WTC11 (cell line): ENCODE measurements around the gene NQO2. TPM values are rescaled to one million over a fixed set of nuclear protein-coding genes. Genes with fewer than 3 reads are reported as not detected.

Source experiments
- ATAC-seq: fragments of 200-7000 bp; cut with Tn5 transposase; 2 replicates; pipeline ENCODE4 v1.10.0; 2021; ENCODE audit warnings: mild to moderate bottlenecking, moderate library complexity
- CTCF ChIA-PET: fragments of 300-600 bp; sonication (Branson Sonifier 250); formaldehyde crosslinking; loops from one replicate; lab custom pipeline; 2021; ENCODE audit warnings: antibody characterized with exemption; lab: Charles Lee
- POLR2A ChIA-PET: fragments of 350-600 bp; sonication (Branson Sonifier 250); formaldehyde crosslinking; loops from one replicate; lab custom pipeline; 2021; ENCODE audit warnings: antibody characterized with exemption; lab: Charles Lee
- DNase-seq: peaks from one replicate; pipeline ENCODE4 v3.0.0; 2021; ENCODE audit warnings: low spot score
- H3K27ac Mint-ChIP-seq: 2 replicates; pipeline ENCODE4 v1.8.0; 2021; ENCODE audit warnings: mixed read lengths
- H3K27me3 Mint-ChIP-seq: 2 replicates; pipeline ENCODE4 v1.8.0; 2021; ENCODE audit warnings: low read depth, mild to moderate bottlenecking, moderate library complexity, mixed read lengths
- H3K36me3 Mint-ChIP-seq: 2 replicates; pipeline ENCODE4 v1.8.0; 2021; ENCODE audit warnings: mixed read lengths
- H3K4me1 Mint-ChIP-seq: 2 replicates; pipeline ENCODE4 v1.8.0; 2022; ENCODE audit warnings: mixed read lengths
- H3K4me3 Mint-ChIP-seq: 2 replicates; pipeline ENCODE4 v1.8.0; 2021; ENCODE audit warnings: mild to moderate bottlenecking, moderate library complexity, mixed read lengths
- H3K9me3 Mint-ChIP-seq: 2 replicates; pipeline ENCODE4 v1.8.0; 2021; ENCODE audit warnings: mixed read lengths
- ATF6 ChIP-seq: sonication (generic); formaldehyde crosslinking; IDR thresholded peaks from 2 replicates; pipeline ENCODE4 v1.8.1; 2023; ENCODE audit warnings: mild to moderate bottlenecking, missing genetic modification reagents
- FOXK1 ChIP-seq: sonication (generic); formaldehyde crosslinking; IDR thresholded peaks from 2 replicates; pipeline ENCODE4 v1.8.0; 2022; ENCODE audit warnings: mild to moderate bottlenecking, moderate library complexity, missing genetic modification reagents
- IRF1 ChIP-seq: sonication (generic); formaldehyde crosslinking; IDR thresholded peaks from 2 replicates; pipeline ENCODE4 v1.8.0; 2023; ENCODE audit warnings: missing genetic modification reagents
- JUN ChIP-seq: sonication (generic); formaldehyde crosslinking; IDR thresholded peaks from 2 replicates; pipeline ENCODE4 v1.8.0; 2023; ENCODE audit warnings: mild to moderate bottlenecking, missing genetic modification reagents
- MYBL2 ChIP-seq: sonication (generic); formaldehyde crosslinking; IDR thresholded peaks from 2 replicates; pipeline ENCODE4 v1.8.1; 2023; ENCODE audit warnings: mild to moderate bottlenecking, moderate library complexity, missing genetic modification reagents
- SMAD4 ChIP-seq: sonication (generic); formaldehyde crosslinking; IDR thresholded peaks from 2 replicates; pipeline ENCODE4 v1.8.0; 2022; ENCODE audit warnings: mild to moderate bottlenecking, missing genetic modification reagents
- ZBTB21 ChIP-seq: sonication (generic); formaldehyde crosslinking; IDR thresholded peaks from 2 replicates; pipeline ENCODE4 v1.8.1; 2023; ENCODE audit warnings: mild to moderate bottlenecking, missing genetic modification reagents, borderline replicate concordance
- ZNF423 ChIP-seq: fragments of 250-450 bp; sonication (Bioruptor Pico); IDR thresholded peaks from 2 replicates; pipeline ENCODE4 v2.1.2; 2022; ENCODE audit warnings: mild to moderate bottlenecking, moderate library complexity
- ZSCAN18 ChIP-seq: fragments of 250-450 bp; sonication (Bioruptor Pico); IDR thresholded peaks from 2 replicates; pipeline ENCODE4 v2.1.2; 2022; ENCODE audit warnings: mild to moderate bottlenecking, moderate library complexity
- total RNA-seq: library from RNA; stranded (reverse); gene quantifications from 3 replicates; pipeline ENCODE4 v1.2.3, GENCODE V29; 2021
- TF ChIP-seq, protein P1 (sequence below): fragments of 250-450 bp; sonication (Bioruptor Pico); IDR thresholded peaks from 2 replicates; pipeline ENCODE4 v1.9.0; 2021; ENCODE audit warnings: moderate library complexity, mild to moderate bottlenecking, inconsistent platforms, borderline replicate concordance
- TF ChIP-seq, protein P2 (sequence below): fragments of 250-450 bp; sonication (Bioruptor Pico); IDR thresholded peaks from 2 replicates; pipeline ENCODE4 v1.9.0; 2021; ENCODE audit warnings: mild to moderate bottlenecking
- TF ChIP-seq, protein P3 (sequence below): sonication (generic); formaldehyde crosslinking; IDR thresholded peaks from 2 replicates; pipeline ENCODE4 v1.8.0; 2022; ENCODE audit warnings: missing genetic modification reagents

The NQO2 gene
- total RNA-seq, 1 experiment from 2014 or later = 119 TPM

DNA sequence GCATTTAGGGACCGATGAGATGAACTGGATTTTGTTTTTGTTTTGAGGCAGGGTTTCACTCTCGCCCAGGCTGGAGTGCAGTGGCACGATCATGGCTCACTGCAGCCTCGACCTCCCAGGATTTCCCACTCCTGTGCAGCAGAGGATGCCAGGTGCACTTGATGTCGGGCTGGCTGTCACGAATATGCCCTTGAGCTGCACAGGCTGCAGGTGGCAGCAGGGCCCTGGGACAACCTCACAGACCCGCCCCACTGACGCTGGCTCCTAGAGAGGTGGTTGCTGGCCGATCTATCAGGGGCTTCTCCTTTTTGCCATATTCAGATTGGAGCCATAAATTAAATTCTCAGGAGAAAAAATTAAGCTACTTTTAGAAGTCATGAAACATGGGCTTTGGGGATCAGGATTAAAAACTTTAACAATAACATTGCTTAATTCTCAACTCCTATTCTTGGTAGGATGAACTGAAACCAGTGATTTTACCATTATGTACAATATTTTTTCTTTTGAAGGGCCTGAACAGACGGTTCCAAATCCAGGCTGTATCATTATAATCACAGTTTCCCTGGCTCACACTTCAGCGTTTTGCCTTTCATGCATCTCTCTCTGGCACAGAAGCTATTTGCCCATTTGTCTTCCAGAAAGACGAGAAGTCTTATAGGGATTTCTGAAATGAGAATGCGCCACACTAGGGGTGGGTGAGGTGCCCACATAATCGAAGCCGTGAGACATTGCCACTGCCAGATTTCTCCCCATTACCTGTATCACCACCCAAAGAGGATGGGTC, 32.4 kb downstream of the NQO2 start (continued):
- TF ChIP-seq, protein P1, sequence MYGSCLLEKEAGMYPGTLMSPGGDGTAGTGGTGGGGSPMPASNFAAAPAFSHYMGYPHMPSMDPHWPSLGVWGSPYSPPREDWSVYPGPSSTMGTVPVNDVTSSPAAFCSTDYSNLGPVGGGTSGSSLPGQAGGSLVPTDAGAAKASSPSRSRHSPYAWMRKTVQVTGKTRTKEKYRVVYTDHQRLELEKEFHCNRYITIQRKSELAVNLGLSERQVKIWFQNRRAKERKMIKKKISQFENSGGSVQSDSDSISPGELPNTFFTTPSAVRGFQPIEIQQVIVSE (CRISPR knock-in tag) = no peak
- no peak for TF ChIP-seq ATF6 (CRISPR knock-in tag)

GRCh38 chr6:3032986-3033385, 33.3 kb downstream of the NQO2 start:
- peaks cover 3% of the 10 kb centered on the region; the same call in 1 of the 2 replicates for H3K27me3 Mint-ChIP-seq
- peaks cover 2% of the 10 kb centered on the region; the same call in 1 of the 2 replicates for H3K36me3 Mint-ChIP-seq
- CTCF ChIA-PET = no interaction called here
- H3K4me1 Mint-ChIP-seq = peaks cover 23% of the 10 kb centered on the region
- H3K4me3 Mint-ChIP-seq = no peak overlapping the region
- TF ChIP-seq JUN (CRISPR knock-in tag) (no peak), ZSCAN18 (no peak), ZBTB21 (no peak), ZNF423 (CRISPR knock-in tag) (no peak), IRF1 (CRISPR knock-in tag) (no peak), SMAD4 (no peak), FOXK1 (CRISPR knock-in tag) (no peak), MYBL2 (no peak)
- TF ChIP-seq, protein P2, sequence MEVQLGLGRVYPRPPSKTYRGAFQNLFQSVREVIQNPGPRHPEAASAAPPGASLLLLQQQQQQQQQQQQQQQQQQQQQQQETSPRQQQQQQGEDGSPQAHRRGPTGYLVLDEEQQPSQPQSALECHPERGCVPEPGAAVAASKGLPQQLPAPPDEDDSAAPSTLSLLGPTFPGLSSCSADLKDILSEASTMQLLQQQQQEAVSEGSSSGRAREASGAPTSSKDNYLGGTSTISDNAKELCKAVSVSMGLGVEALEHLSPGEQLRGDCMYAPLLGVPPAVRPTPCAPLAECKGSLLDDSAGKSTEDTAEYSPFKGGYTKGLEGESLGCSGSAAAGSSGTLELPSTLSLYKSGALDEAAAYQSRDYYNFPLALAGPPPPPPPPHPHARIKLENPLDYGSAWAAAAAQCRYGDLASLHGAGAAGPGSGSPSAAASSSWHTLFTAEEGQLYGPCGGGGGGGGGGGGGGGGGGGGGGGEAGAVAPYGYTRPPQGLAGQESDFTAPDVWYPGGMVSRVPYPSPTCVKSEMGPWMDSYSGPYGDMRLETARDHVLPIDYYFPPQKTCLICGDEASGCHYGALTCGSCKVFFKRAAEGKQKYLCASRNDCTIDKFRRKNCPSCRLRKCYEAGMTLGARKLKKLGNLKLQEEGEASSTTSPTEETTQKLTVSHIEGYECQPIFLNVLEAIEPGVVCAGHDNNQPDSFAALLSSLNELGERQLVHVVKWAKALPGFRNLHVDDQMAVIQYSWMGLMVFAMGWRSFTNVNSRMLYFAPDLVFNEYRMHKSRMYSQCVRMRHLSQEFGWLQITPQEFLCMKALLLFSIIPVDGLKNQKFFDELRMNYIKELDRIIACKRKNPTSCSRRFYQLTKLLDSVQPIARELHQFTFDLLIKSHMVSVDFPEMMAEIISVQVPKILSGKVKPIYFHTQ (CRISPR knock-in tag) = no peak
- TF ChIP-seq, protein P3, sequence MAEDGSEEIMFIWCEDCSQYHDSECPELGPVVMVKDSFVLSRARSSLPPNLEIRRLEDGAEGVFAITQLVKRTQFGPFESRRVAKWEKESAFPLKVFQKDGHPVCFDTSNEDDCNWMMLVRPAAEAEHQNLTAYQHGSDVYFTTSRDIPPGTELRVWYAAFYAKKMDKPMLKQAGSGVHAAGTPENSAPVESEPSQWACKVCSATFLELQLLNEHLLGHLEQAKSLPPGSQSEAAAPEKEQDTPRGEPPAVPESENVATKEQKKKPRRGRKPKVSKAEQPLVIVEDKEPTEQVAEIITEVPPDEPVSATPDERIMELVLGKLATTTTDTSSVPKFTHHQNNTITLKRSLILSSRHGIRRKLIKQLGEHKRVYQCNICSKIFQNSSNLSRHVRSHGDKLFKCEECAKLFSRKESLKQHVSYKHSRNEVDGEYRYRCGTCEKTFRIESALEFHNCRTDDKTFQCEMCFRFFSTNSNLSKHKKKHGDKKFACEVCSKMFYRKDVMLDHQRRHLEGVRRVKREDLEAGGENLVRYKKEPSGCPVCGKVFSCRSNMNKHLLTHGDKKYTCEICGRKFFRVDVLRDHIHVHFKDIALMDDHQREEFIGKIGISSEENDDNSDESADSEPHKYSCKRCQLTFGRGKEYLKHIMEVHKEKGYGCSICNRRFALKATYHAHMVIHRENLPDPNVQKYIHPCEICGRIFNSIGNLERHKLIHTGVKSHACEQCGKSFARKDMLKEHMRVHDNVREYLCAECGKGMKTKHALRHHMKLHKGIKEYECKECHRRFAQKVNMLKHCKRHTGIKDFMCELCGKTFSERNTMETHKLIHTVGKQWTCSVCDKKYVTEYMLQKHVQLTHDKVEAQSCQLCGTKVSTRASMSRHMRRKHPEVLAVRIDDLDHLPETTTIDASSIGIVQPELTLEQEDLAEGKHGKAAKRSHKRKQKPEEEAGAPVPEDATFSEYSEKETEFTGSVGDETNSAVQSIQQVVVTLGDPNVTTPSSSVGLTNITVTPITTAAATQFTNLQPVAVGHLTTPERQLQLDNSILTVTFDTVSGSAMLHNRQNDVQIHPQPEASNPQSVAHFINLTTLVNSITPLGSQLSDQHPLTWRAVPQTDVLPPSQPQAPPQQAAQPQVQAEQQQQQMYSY (CRISPR knock-in tag) = no peak
- DNase-seq (no peak), ATAC-seq (no peak)
- H3K9me3 Mint-ChIP-seq = peaks cover 19% of the 10 kb centered on the region
- no peak overlapping the region for H3K27ac Mint-ChIP-seq
- POLR2A ChIA-PET = no interaction called here
